Erythroblast (primary cell): ENCODE results near the gene S100G.

ENCODE experiments used
- GATA1 ChIP-seq: IDR thresholded peaks from 2 replicates; pipeline ENCODE4 v1.6.1; 2011; ENCODE audit warnings: low read depth, mild to moderate bottlenecking, control low read depth, low read length, moderate library complexity
- POLR2A ChIP-seq: IDR thresholded peaks from 2 replicates; pipeline ENCODE4 v1.6.1; 2011; ENCODE audit warnings: mild to moderate bottlenecking, low read length

DNA sequence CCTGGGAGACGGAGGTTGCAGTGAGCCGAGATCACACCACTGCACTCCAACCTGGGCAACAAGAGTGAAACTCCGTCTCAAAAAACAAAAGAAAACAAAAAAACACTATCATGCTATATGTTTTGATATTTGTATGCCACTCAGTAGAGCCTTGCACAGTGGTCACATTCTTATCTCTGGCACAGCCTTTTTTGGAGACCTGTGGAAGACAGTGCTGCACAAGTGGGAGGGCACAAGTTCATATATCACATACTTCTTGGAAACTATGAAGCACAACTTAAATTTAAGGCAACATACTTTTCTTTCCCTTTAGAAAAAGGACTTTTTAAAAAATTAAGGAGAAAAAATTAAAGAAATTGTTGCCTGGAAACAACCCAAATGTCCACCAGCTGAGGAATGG lies 14.4 kb upstream of the S100G start:
- TF ChIP-seq POLR2A = no peak
- no peak for TF ChIP-seq GATA1
